Ishikawa (cell line): ENCODE results near the gene EIF5.

Experiments used
- CEBPB ChIP-seq: IDR thresholded peaks from 2 replicates; pipeline ENCODE4 v1.6.1; 2012
- CREB1 ChIP-seq: IDR thresholded peaks from 2 replicates; pipeline ENCODE4 v1.6.1; 2012; ENCODE audit warnings: low read depth
- EGR1 ChIP-seq: IDR thresholded peaks from 2 replicates; pipeline ENCODE4 v1.6.1; 2012
- FOXM1 ChIP-seq: IDR thresholded peaks from 2 replicates; pipeline ENCODE4 v1.6.1; 2012; ENCODE audit warnings: low read depth, borderline replicate concordance
- RAD21 ChIP-seq: IDR thresholded peaks from 2 replicates; pipeline ENCODE4 v1.6.1; 2012; ENCODE audit warnings: low read depth
- TAF1 ChIP-seq: IDR thresholded peaks from 2 replicates; pipeline ENCODE4 v1.6.1; 2012; ENCODE audit warnings: low read depth, mild to moderate bottlenecking
- ZBTB7A ChIP-seq: IDR thresholded peaks from 2 replicates; pipeline ENCODE4 v1.6.1; 2012; ENCODE audit warnings: low read depth
- TF ChIP-seq, protein P1 (sequence below): IDR thresholded peaks from 2 replicates; pipeline ENCODE4 v1.6.1; 2012; ENCODE audit warnings: low read depth, mild to moderate bottlenecking
- TF ChIP-seq, protein P2 (sequence below): IDR thresholded peaks from 2 replicates; pipeline ENCODE4 v1.6.1; 2012

DNA sequence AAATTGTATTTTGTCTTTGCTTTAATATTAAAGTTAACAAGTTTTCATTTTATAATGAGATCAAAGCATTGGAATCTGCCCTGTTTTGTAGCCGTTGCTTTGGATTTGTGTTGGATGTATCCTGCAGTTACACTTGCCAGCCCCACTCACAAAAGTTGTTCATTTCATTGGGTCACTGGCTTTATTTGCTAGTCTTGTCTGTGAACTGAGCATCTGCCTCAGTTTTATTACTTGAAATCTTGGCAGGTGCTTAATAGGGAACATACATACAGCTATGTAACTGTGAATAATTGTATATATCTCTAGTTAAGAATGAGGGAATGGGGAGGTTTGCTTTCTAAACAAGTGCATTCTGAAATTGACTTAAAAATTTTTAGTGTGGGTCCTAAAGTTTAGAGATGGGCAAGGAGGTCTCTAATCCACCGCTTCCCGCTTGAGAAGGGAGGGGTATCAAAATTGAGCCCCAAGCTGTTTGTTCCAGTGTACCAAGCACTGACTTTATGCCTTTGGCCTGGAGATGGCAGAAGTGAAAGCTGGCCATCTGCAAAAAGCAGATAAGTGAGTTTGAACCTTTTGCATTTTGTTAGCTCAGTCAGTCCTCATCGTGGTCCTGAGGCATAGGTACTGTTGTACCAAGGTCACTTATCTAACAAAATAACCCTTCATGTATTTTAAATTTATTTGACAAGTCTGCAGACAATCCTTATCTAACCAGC lies 9.3 kb downstream of the EIF5 start:
- TF ChIP-seq, protein P1, sequence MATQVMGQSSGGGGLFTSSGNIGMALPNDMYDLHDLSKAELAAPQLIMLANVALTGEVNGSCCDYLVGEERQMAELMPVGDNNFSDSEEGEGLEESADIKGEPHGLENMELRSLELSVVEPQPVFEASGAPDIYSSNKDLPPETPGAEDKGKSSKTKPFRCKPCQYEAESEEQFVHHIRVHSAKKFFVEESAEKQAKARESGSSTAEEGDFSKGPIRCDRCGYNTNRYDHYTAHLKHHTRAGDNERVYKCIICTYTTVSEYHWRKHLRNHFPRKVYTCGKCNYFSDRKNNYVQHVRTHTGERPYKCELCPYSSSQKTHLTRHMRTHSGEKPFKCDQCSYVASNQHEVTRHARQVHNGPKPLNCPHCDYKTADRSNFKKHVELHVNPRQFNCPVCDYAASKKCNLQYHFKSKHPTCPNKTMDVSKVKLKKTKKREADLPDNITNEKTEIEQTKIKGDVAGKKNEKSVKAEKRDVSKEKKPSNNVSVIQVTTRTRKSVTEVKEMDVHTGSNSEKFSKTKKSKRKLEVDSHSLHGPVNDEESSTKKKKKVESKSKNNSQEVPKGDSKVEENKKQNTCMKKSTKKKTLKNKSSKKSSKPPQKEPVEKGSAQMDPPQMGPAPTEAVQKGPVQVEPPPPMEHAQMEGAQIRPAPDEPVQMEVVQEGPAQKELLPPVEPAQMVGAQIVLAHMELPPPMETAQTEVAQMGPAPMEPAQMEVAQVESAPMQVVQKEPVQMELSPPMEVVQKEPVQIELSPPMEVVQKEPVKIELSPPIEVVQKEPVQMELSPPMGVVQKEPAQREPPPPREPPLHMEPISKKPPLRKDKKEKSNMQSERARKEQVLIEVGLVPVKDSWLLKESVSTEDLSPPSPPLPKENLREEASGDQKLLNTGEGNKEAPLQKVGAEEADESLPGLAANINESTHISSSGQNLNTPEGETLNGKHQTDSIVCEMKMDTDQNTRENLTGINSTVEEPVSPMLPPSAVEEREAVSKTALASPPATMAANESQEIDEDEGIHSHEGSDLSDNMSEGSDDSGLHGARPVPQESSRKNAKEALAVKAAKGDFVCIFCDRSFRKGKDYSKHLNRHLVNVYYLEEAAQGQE: no peak
- TF ChIP-seq, protein P2, sequence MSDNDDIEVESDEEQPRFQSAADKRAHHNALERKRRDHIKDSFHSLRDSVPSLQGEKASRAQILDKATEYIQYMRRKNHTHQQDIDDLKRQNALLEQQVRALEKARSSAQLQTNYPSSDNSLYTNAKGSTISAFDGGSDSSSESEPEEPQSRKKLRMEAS: no peak
- TF ChIP-seq TAF1: no peak
- TF ChIP-seq FOXM1: no peak
- no peak for TF ChIP-seq EGR1
- no peak for TF ChIP-seq CREB1
- no peak for TF ChIP-seq RAD21
- no peak for TF ChIP-seq ZBTB7A
- TF ChIP-seq CEBPB: no peak
